ENCODE measurements around the gene SUPT6H.

Gene SUPT6H

GRCh38 chr17:28688481-28688880 lies 26.5 kb downstream of the SUPT6H start:
- H4K12ac ChIP-seq (ENCODE audit: low read depth, low read length) = no peak overlapping the region
- H3K9ac ChIP-seq (ENCODE audit: low read length) = no peak overlapping the region
- H3K4me1 ChIP-seq (ENCODE audit: control insufficient read depth in 1 of 2, insufficient read depth in 2 of 2, low read length in 2 of 2) = no peaks in the 10 kb centered on the region
- H3K36me3 ChIP-seq (ENCODE audit: control insufficient read depth in 1 of 2, insufficient read depth in 2 of 2, low read length in 2 of 2) = peaks cover 67 to 83% of the 10 kb centered on the region in 2 experiments
- H3K23ac ChIP-seq (ENCODE audit: low read length) = no peak overlapping the region
- no peak overlapping the region for H2BK5ac ChIP-seq (ENCODE audit: low read depth, low read length, poor library complexity)
- no peaks in the 10 kb centered on the region for H3K79me1 ChIP-seq (ENCODE audit: low read length)
- no peak overlapping the region for H2BK12ac ChIP-seq (ENCODE audit: low read length)
- peaks cover 4% of the 10 kb centered on the region for H3K9me3 ChIP-seq (ENCODE audit: insufficient read depth, low read depth, low read length)
- H3K27ac ChIP-seq (ENCODE audit: low read depth, low read length) = no peak overlapping the region
- H3K27me3 ChIP-seq (ENCODE audit: insufficient read depth, low read length) = no peaks in the 10 kb centered on the region
- no peak overlapping the region for H2AK5ac ChIP-seq (ENCODE audit: low read length)
- H4K91ac ChIP-seq (ENCODE audit: low read depth, low read length) = no peak overlapping the region
- H3K14ac ChIP-seq (ENCODE audit: low read length) = no peak overlapping the region
- H3K4me2 ChIP-seq (ENCODE audit: low read length) = no peak overlapping the region
- WGBS (ENCODE audit: extremely low coverage, insufficient coverage, insufficient read length) = 100% methylated on average over 1 of the region's 4 CpGs
- no peak overlapping the region for H3K4ac ChIP-seq (ENCODE audit: low read depth, low read length)
- no peak overlapping the region for H3K4me3 ChIP-seq (ENCODE audit: low read depth, low read length)
- DNase-seq = no peak
- no peak overlapping the region for H2AFZ ChIP-seq (ENCODE audit: insufficient read depth, low read length, poor library complexity)
- H4K8ac ChIP-seq (ENCODE audit: low read depth, low read length) = no peak overlapping the region
- H3K18ac ChIP-seq (ENCODE audit: low read length) = no peak overlapping the region
- no peak overlapping the region for H2BK120ac ChIP-seq (ENCODE audit: insufficient read depth, low read length, poor library complexity)
- H3K79me2 ChIP-seq (ENCODE audit: control insufficient read depth, insufficient read depth, low read length, poor library complexity) = no peaks in the 10 kb centered on the region

GRCh38 chr17:28689011-28689410 lies 27.0 kb downstream of the SUPT6H start:
- no peak overlapping the region for H3K4ac ChIP-seq (ENCODE audit: low read depth, low read length)
- H2BK5ac ChIP-seq (ENCODE audit: low read depth, low read length, poor library complexity) = no peak overlapping the region
- H3K36me3 ChIP-seq (ENCODE audit: control insufficient read depth in 1 of 2, insufficient read depth in 2 of 2, low read length in 2 of 2) = peaks cover 68 to 85% of the 10 kb centered on the region in 2 experiments
- no peak overlapping the region for H3K4me2 ChIP-seq (ENCODE audit: low read length)
- H2BK120ac ChIP-seq (ENCODE audit: insufficient read depth, low read length, poor library complexity) = no peak overlapping the region
- H3K79me2 ChIP-seq (ENCODE audit: control insufficient read depth, insufficient read depth, low read length, poor library complexity) = no peaks in the 10 kb centered on the region
- no peaks in the 10 kb centered on the region for H3K27me3 ChIP-seq (ENCODE audit: insufficient read depth, low read length)
- H3K4me3 ChIP-seq (ENCODE audit: low read depth, low read length) = no peak overlapping the region
- H4K91ac ChIP-seq (ENCODE audit: low read depth, low read length) = no peak overlapping the region
- H2BK12ac ChIP-seq (ENCODE audit: low read length) = no peak overlapping the region
- no peak overlapping the region for H3K9ac ChIP-seq (ENCODE audit: low read length)
- H3K14ac ChIP-seq (ENCODE audit: low read length) = no peak overlapping the region
- no peak overlapping the region for H2AK5ac ChIP-seq (ENCODE audit: low read length)
- H3K4me1 ChIP-seq (ENCODE audit: control insufficient read depth in 1 of 2, insufficient read depth in 2 of 2, low read length in 2 of 2) = no peaks in the 10 kb centered on the region
- WGBS (ENCODE audit: extremely low coverage, insufficient coverage, insufficient read length) = no CpG with 5 or more reads among the region's 3 CpGs
- H4K8ac ChIP-seq (ENCODE audit: low read depth, low read length) = no peak overlapping the region
- no peak overlapping the region for H3K18ac ChIP-seq (ENCODE audit: low read length)
- no peak overlapping the region for H3K23ac ChIP-seq (ENCODE audit: low read length)
- no peak overlapping the region for H4K12ac ChIP-seq (ENCODE audit: low read depth, low read length)
- H2AFZ ChIP-seq (ENCODE audit: insufficient read depth, low read length, poor library complexity) = no peak overlapping the region
- H3K9me3 ChIP-seq (ENCODE audit: insufficient read depth, low read depth, low read length) = peaks cover 4% of the 10 kb centered on the region
- H3K27ac ChIP-seq (ENCODE audit: low read depth, low read length) = no peak overlapping the region
- no peak for DNase-seq
- H3K79me1 ChIP-seq (ENCODE audit: low read length) = no peaks in the 10 kb centered on the region

- H3K4me1 ChIP-seq (ENCODE audit: control insufficient read depth in 1 of 2, insufficient read depth in 2 of 2, low read length in 2 of 2) = no peaks in the 10 kb centered on the region
- H3K18ac ChIP-seq (ENCODE audit: low read length) = no peak overlapping the region
- no peak overlapping the region for H3K14ac ChIP-seq (ENCODE audit: low read length)
- no peak overlapping the region for H3K27ac ChIP-seq (ENCODE audit: low read depth, low read length)
- no peak overlapping the region for H3K23ac ChIP-seq (ENCODE audit: low read length)
- no peak overlapping the region for H2BK12ac ChIP-seq (ENCODE audit: low read length)
- H3K27me3 ChIP-seq (ENCODE audit: insufficient read depth, low read length) = no peaks in the 10 kb centered on the region
- no peak overlapping the region for H4K12ac ChIP-seq (ENCODE audit: low read depth, low read length)
- peaks cover 75 to 89% of the 10 kb centered on the region in 2 experiments for H3K36me3 ChIP-seq (ENCODE audit: control insufficient read depth in 1 of 2, insufficient read depth in 2 of 2, low read length in 2 of 2)
- no peaks in the 10 kb centered on the region for H3K79me2 ChIP-seq (ENCODE audit: control insufficient read depth, insufficient read depth, low read length, poor library complexity)
- H3K9ac ChIP-seq (ENCODE audit: low read length) = no peak overlapping the region
- no peak overlapping the region for H2BK120ac ChIP-seq (ENCODE audit: insufficient read depth, low read length, poor library complexity)
- no peak overlapping the region for H4K8ac ChIP-seq (ENCODE audit: low read depth, low read length)
- no peaks in the 10 kb centered on the region for H3K79me1 ChIP-seq (ENCODE audit: low read length)
- peaks cover 4% of the 10 kb centered on the region for H3K9me3 ChIP-seq (ENCODE audit: insufficient read depth, low read depth, low read length)
- WGBS (ENCODE audit: extremely low coverage, insufficient coverage, insufficient read length) = no CpG with 5 or more reads among the region's 1 CpG
- H4K91ac ChIP-seq (ENCODE audit: low read depth, low read length) = no peak overlapping the region
- no peak overlapping the region for H2AFZ ChIP-seq (ENCODE audit: insufficient read depth, low read length, poor library complexity)
- H2BK5ac ChIP-seq (ENCODE audit: low read depth, low read length, poor library complexity) = no peak overlapping the region
- H3K4ac ChIP-seq (ENCODE audit: low read depth, low read length) = no peak overlapping the region
- no peak for DNase-seq
- no peak overlapping the region for H3K4me2 ChIP-seq (ENCODE audit: low read length)
- H2AK5ac ChIP-seq (ENCODE audit: low read length) = no peak overlapping the region
- H3K4me3 ChIP-seq (ENCODE audit: low read depth, low read length) = no peak overlapping the region
Observed at GRCh38 chr17:28693869-28694268, 31.9 kb downstream of the SUPT6H start.

- Histone ChIP-seq H3K23ac (ENCODE audit: low read length) (no peak overlapping the region), H4K12ac (ENCODE audit: low read depth, low read length) (no peak overlapping the region), H3K18ac (ENCODE audit: low read length) (no peak overlapping the region), H3K4me2 (ENCODE audit: low read length) (no peak overlapping the region), H3K79me1 (ENCODE audit: low read length) (no peaks in the 10 kb centered on the region), H3K79me2 (ENCODE audit: control insufficient read depth, insufficient read depth, low read length, poor library complexity) (no peaks in the 10 kb centered on the region), H4K91ac (ENCODE audit: low read depth, low read length) (no peak overlapping the region), H3K36me3 (ENCODE audit: control insufficient read depth in 1 of 2, insufficient read depth in 2 of 2, low read length in 2 of 2) (peaks cover 88 to 98% of the 10 kb centered on the region in 2 experiments), H3K4ac (ENCODE audit: low read depth, low read length) (no peak overlapping the region), H3K27ac (ENCODE audit: low read depth, low read length) (no peak overlapping the region), H3K4me1 (ENCODE audit: control insufficient read depth in 1 of 2, insufficient read depth in 2 of 2, low read length in 2 of 2) (no peaks in the 10 kb centered on the region), H2AFZ (ENCODE audit: insufficient read depth, low read length, poor library complexity) (no peak overlapping the region), H3K9me3 (ENCODE audit: insufficient read depth, low read depth, low read length) (peaks cover 2% of the 10 kb centered on the region), H3K14ac (ENCODE audit: low read length) (no peak overlapping the region), H2AK5ac (ENCODE audit: low read length) (no peak overlapping the region), H3K9ac (ENCODE audit: low read length) (no peak overlapping the region), H2BK5ac (ENCODE audit: low read depth, low read length, poor library complexity) (no peak overlapping the region), H2BK120ac (ENCODE audit: insufficient read depth, low read length, poor library complexity) (no peak overlapping the region), H3K27me3 (ENCODE audit: insufficient read depth, low read length) (no peaks in the 10 kb centered on the region), H4K8ac (ENCODE audit: low read depth, low read length) (no peak overlapping the region), H2BK12ac (ENCODE audit: low read length) (no peak overlapping the region), H3K4me3 (ENCODE audit: low read depth, low read length) (no peak overlapping the region)
- WGBS (ENCODE audit: extremely low coverage, insufficient coverage, insufficient read length) = no CpG with 5 or more reads among the region's 6 CpGs
- no peak for DNase-seq
Observed at GRCh38 chr17:28698253-28698941, 36.4 kb downstream of the SUPT6H start.
